Ovary (tissue), 9 donors: ENCODE data around the gene ADK. TPM values are rescaled to one million over a fixed set of nuclear protein-coding genes. Genes with fewer than 3 reads are reported as not detected.

Source experiments
- DNase-seq, 5 donors: peaks; one replicate each; pipeline ENCODE4 v3.0.0-alpha.2; 2019 to 2020
- H3K27ac ChIP-seq, 2 donors: fragments of 200-600 bp; one replicate each; pipeline versions ENCODE4 v1.5.1 to v1.8.0; 2019 to 2022
- H3K27me3 ChIP-seq: fragments of 200-600 bp; one replicate; pipeline ENCODE4 v1.8.0; 2022
- H3K36me3 ChIP-seq: fragments of 200-600 bp; sonication (generic); one replicate; pipeline ENCODE4 v1.5.1; 2019
- H3K4me1 ChIP-seq: one replicate; pipeline ENCODE4 v1.8.1; 2013; ENCODE audit warnings: mild to moderate bottlenecking, moderate library complexity; ENCODE audit not compliant: insufficient read depth
- H3K4me3 ChIP-seq: fragments of 200-600 bp; sonication (generic); one replicate; pipeline ENCODE4 v1.5.1; 2017
- H3K9me3 ChIP-seq, 2 donors: fragments of 200-600 bp in 1 of 2; sonication (generic) in 1 of 2; one replicate each; pipeline versions ENCODE4 v1.5.1 to v1.8.1; 2013 to 2019; ENCODE audit warnings: mild to moderate bottlenecking in 1 of 2, moderate library complexity in 1 of 2
- CTCF ChIP-seq, 3 donors: fragments of 450-650 bp in 2 of 3; fragments of 200-600 bp in 1 of 3; IDR thresholded peaks; one replicate each; pipeline versions ENCODE4 v1.5.1 to v1.8.0; 2016 to 2022; ENCODE audit warnings: antibody characterized with exemption in 3 of 3, mild to moderate bottlenecking in 1 of 3
- EP300 ChIP-seq: sonication (generic); formaldehyde crosslinking; IDR thresholded peaks from one replicate; pipeline ENCODE4 v1.6.1; 2017; ENCODE audit warnings: antibody characterized with exemption
- POLR2A ChIP-seq: fragments of 450-650 bp; IDR thresholded peaks from one replicate; pipeline ENCODE4 v1.6.1; 2017; ENCODE audit warnings: antibody characterized with exemption, mild to moderate bottlenecking, moderate library complexity
- WGBS, 3 donors: extraction: QIAGEN DNeasy Blood & Tissue Kit in 1 of 3; methylation state at CpG; one replicate each; pipeline versions ENCODE4 v1.1.5 to v1.1.7; 2013 to 2017; 5-methylcytosine and 5-hydroxymethylcytosine counted together
- intact Hi-C, 4 donors: fragments of 100-400 bp; cut with DNase I; formaldehyde crosslinking; loops; one replicate each; pipeline versions ENCODE4 v1.11.0 to v1.15.1; 2022 to 2023
- polyA plus RNA-seq, 2 donors: library from polyadenylated mRNA; stranded (reverse); fragments of 200-250 nt in 1 of 2; fragments of 350-450 nt in 1 of 2; fragmentation: Illumina TruSeq in 1 of 2; extraction: RNeasy Lipid Tissue Mini Kit (QIAGEN cat#74804) in 1 of 2; gene quantifications; one replicate each; pipeline ENCODE4 v1.2.3, GENCODE V29; 2013 to 2014
- total RNA-seq, 7 donors: library from RNA; depleted of rRNA in 2 of 7; stranded (reverse); fragments of >200 nt in 2 of 7; fragmentation: NEBNext Ultra II Directional in 3 of 7; extraction: Animal tissue kit (Norgen Biotek cat#: 25700) in 3 of 7; gene quantifications; one replicate each; pipeline versions ENCODE4 v1.1.0 to v1.2.4, GENCODE V29; 2016 to 2023
- donor health status: DM: no; HTN: no; CAD: no; lungs with moderate emphysema.
- donor health status: DM: no; HTN: no; CAD: no.
- donor health status: Bipolar disorder and iron deficiency.
- donor health status: DM: yes; HTN: yes; CAD: no.
- donor health status: DM: no; HTN: no; CAD: no.
- donor health status: DM: yes; HTN: yes; CAD: no.

Gene ADK
- total and polyA plus RNA-seq, 9 donors = 9.4 to 20.4 (median 12.2) TPM

- Histone ChIP-seq H3K4me3 (no peak overlapping the region), H3K27ac (no peak overlapping the region), H3K27me3 (no peaks in the 10 kb centered on the region), H3K36me3 (no peaks in the 10 kb centered on the region), H3K9me3 (no peaks in the 10 kb centered on the region), H3K4me1 (no peaks in the 10 kb centered on the region)
- WGBS, 3 donors = 90 to 96% (median 96%) methylated on average over 2 of the region's 2 CpGs
- DNase-seq = no peak
- TF ChIP-seq POLR2A (no peak), EP300 (no peak), CTCF (IDR thresholded peaks at IDR 0.05) (no peak)
- intact Hi-C loops = no loop called here
Observed at GRCh38 chr10:74328388-74328787, 177.4 kb downstream of the ADK start.

GRCh38 chr10:74329873-74330272 is 178.9 kb downstream of the ADK start:
- no peak for DNase-seq
- Histone ChIP-seq H3K27me3 (no peaks in the 10 kb centered on the region), H3K4me1 (no peaks in the 10 kb centered on the region), H3K9me3 (no peaks in the 10 kb centered on the region), H3K27ac (no peak overlapping the region), H3K36me3 (no peaks in the 10 kb centered on the region), H3K4me3 (no peak overlapping the region)
- intact Hi-C loops = no loop called here
- TF ChIP-seq POLR2A = no peak
- no peak for TF ChIP-seq CTCF (IDR thresholded peaks at IDR 0.05)
- no peak for TF ChIP-seq EP300
- 71 to 84% (median 84%) methylated on average over 2 of the region's 2 CpGs for whole genome bisulfite sequencing, 3 donors

GRCh38 chr10:74330646-74331045 is 179.6 kb downstream of the ADK start:
- WGBS, 3 donors = 88 to 96% (median 93%) methylated on average over 3 of the region's 3 CpGs
- H3K4me3 ChIP-seq = no peak overlapping the region
- TF ChIP-seq CTCF (IDR thresholded peaks at IDR 0.05) (no peak), POLR2A (no peak), EP300 (no peak)
- H3K4me1 ChIP-seq = no peaks in the 10 kb centered on the region
- no peak overlapping the region for H3K27ac ChIP-seq
- H3K9me3 ChIP-seq = no peaks in the 10 kb centered on the region
- intact Hi-C loops = no loop called here
- DNase-seq = no peak
- no peaks in the 10 kb centered on the region for H3K36me3 ChIP-seq
- H3K27me3 ChIP-seq = no peaks in the 10 kb centered on the region

GRCh38 chr10:74332398-74332797 is 181.4 kb downstream of the ADK start:
- no peaks in the 10 kb centered on the region for H3K27me3 ChIP-seq
- H3K36me3 ChIP-seq = no peaks in the 10 kb centered on the region
- TF ChIP-seq CTCF (IDR thresholded peaks at IDR 0.05) (no peak), POLR2A (no peak), EP300 (no peak)
- H3K27ac ChIP-seq = no peak overlapping the region
- H3K9me3 ChIP-seq = no peaks in the 10 kb centered on the region
- H3K4me3 ChIP-seq = no peak overlapping the region
- intact Hi-C loops = no loop called here
- no peak for DNase-seq
- no peaks in the 10 kb centered on the region for H3K4me1 ChIP-seq

- Histone ChIP-seq H3K4me1 (no peaks in the 10 kb centered on the region), H3K4me3 (no peak overlapping the region), H3K9me3 (no peaks in the 10 kb centered on the region), H3K27ac (no peak overlapping the region), H3K27me3 (no peaks in the 10 kb centered on the region), H3K36me3 (no peaks in the 10 kb centered on the region)
- no peak for DNase-seq
- TF ChIP-seq CTCF (IDR thresholded peaks at IDR 0.05) = no peak
- TF ChIP-seq EP300 = no peak
- TF ChIP-seq POLR2A = no peak
- intact Hi-C loops = no loop called here
- 60 to 84% (median 79%) methylated on average over 2 of the region's 2 CpGs for WGBS, 3 donors
Observed at GRCh38 chr10:74333174-74333573, 182.2 kb downstream of the ADK start.
